Uterus (tissue), 2 donors: ENCODE data around the gene KRTAP10-12.

ENCODE experiments used
- POLR2A ChIP-seq, 2 donors: fragments of 450-650 bp; IDR thresholded peaks; one replicate each; pipeline ENCODE4 v1.6.1; 2016; ENCODE audit warnings: antibody characterized with exemption in 2 of 2, mild to moderate bottlenecking in 1 of 2, moderate library complexity in 1 of 2
- TF ChIP-seq, protein P1 (sequence below), 4 experiments: fragments of 200-600 bp in 2 of 4; fragments of 450-650 bp in 2 of 4; sonication (generic) in 2 of 4; IDR thresholded peaks; one replicate each; pipeline ENCODE4 v1.5.1; 2016 to 2019; ENCODE audit warnings: antibody characterized with exemption in 4 of 4, mild to moderate bottlenecking in 2 of 4, moderate library complexity in 1 of 4

- TF ChIP-seq, protein P1, sequence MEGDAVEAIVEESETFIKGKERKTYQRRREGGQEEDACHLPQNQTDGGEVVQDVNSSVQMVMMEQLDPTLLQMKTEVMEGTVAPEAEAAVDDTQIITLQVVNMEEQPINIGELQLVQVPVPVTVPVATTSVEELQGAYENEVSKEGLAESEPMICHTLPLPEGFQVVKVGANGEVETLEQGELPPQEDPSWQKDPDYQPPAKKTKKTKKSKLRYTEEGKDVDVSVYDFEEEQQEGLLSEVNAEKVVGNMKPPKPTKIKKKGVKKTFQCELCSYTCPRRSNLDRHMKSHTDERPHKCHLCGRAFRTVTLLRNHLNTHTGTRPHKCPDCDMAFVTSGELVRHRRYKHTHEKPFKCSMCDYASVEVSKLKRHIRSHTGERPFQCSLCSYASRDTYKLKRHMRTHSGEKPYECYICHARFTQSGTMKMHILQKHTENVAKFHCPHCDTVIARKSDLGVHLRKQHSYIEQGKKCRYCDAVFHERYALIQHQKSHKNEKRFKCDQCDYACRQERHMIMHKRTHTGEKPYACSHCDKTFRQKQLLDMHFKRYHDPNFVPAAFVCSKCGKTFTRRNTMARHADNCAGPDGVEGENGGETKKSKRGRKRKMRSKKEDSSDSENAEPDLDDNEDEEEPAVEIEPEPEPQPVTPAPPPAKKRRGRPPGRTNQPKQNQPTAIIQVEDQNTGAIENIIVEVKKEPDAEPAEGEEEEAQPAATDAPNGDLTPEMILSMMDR (IDR thresholded peaks at IDR 0.05) = no peak
- no peak for TF ChIP-seq POLR2A (IDR thresholded peaks at IDR 0.05)
These were observed 7.0 kb downstream of the KRTAP10-12 start for GRCh38 chr21:44703731-44704635.
